Mucosa of descending colon (tissue), 3 donors: ENCODE measurements around the gene C2orf72. TPM values are rescaled to one million over a fixed set of nuclear protein-coding genes. Genes with fewer than 3 reads are reported as not detected.

Experiments
- ATAC-seq: fragments of 200-7000 bp; cut with Tn5 transposase; one replicate; pipeline ENCODE4 v1.9.1; 2020; ENCODE audit warnings: mild to moderate bottlenecking, moderate library complexity
- DNase-seq, 3 donors: peaks; one replicate each; pipeline ENCODE4 v3.0.0-alpha.2; 2020
- H3K36me3 ChIP-seq: fragments of 200-600 bp; one replicate; pipeline ENCODE4 v1.8.0; 2021; ENCODE audit warnings: low read depth, mild to moderate bottlenecking
- H3K4me1 ChIP-seq: fragments of 200-600 bp; one replicate; pipeline ENCODE4 v1.8.0; 2021; ENCODE audit warnings: low read depth, mild to moderate bottlenecking
- H3K4me3 ChIP-seq: fragments of 200-600 bp; one replicate; pipeline ENCODE4 v1.8.0; 2021; ENCODE audit warnings: mild to moderate bottlenecking
- H3K9me3 ChIP-seq: fragments of 200-600 bp; one replicate; pipeline ENCODE4 v1.8.0; 2021; ENCODE audit warnings: mild to moderate bottlenecking
- CTCF ChIP-seq: fragments of 200-600 bp; IDR thresholded peaks from one replicate; pipeline ENCODE4 v1.8.0; 2022; ENCODE audit warnings: antibody characterized with exemption, mild to moderate bottlenecking
- intact Hi-C, 2 donors: fragments of 100-400 bp; cut with DNase I in 1 of 2; cut with micrococcal nuclease in 1 of 2; formaldehyde crosslinking; loops; one replicate each; pipeline versions ENCODE4 v1.11.0 to v1.11.1; 2022; cut with DNase I, micrococcal nuclease
- total RNA-seq, 3 donors: library from RNA; stranded (reverse); fragmentation: NEBNext Ultra II Directional in 2 of 3; extraction: Animal tissue kit (Norgen Biotek cat#: 25700) in 2 of 3; gene quantifications; one replicate each; pipeline versions ENCODE4 v1.2.1 to v1.2.4, GENCODE V29; 2021 to 2023
- donor health status: DM: no; HTN: no; CAD: no; lungs with moderate emphysema.
- donor health status: DM: no; HTN: no; CAD: no.
- donor health status: DM: no; HTN: yes; CAD: no.

Gene C2orf72
- total RNA-seq, 3 donors from 2014 or later = 13.7 to 67.6 (median 32.6) TPM

GRCh38 chr2:231047274-231047922 is 10.1 kb downstream of the C2orf72 start:
- Histone ChIP-seq H3K4me3 (no peak overlapping the region), H3K4me1 (peaks cover 29% of the 10 kb centered on the region), H3K9me3 (no peaks in the 10 kb centered on the region), H3K36me3 (no peaks in the 10 kb centered on the region)
- intact Hi-C loops = no loop called here
- ATAC-seq (no peak), DNase-seq (peak in 1 of 3 donors; percentile 38)
- no peak for TF ChIP-seq CTCF

DNA sequence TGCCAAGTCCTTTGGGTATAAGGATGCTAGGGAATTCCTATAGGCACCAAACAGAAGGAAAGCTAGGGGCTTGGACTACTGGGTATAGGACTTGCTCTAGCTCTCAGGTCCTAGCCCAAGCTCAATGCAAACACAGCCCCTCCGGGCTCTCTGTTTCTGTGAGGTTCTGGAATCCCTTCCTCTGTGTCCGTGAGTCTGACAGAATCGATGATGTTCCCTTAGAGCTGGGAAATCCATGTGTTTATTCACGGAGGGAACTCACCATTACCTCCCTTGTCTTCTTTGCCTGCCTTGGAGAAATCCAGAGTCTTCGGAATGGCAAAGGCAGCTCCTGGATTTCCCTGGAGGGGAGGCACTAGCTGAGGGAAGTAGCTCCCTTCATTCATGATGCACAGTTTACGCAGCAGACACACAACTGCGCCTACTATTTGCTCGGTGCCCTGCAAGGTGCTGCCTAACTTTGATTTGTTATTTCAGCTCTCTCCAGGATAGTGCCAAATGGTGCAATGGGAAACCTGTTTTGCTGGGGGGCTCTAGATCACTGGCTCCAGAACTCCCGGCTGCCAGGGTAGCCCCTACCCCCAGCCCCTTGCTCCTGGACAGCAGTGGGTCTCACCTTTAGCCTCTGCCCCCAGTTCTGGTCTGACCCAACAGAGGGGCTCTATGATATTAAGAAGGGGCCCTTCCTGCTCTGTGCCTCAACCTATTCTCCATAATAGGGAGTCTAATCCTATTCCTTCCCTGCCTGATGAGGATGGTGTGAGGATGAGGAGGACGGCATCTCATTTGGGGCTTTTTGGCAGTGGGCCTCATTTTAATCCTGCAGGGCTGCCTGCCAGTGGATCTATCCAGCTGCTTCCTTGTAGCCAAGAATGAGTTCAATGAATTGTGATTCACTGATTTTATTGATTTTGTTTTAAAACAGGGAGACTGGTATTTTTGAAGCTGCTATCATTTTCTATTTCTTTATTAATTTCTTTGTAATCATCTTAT is 10.9 kb downstream of the C2orf72 start:
- Histone ChIP-seq H3K36me3 (no peaks in the 10 kb centered on the region), H3K4me3 (no peak overlapping the region), H3K4me1 (peaks cover 29% of the 10 kb centered on the region), H3K9me3 (no peaks in the 10 kb centered on the region)
- intact Hi-C loops = no loop called here
- DNase-seq (peak in 1 of 3 donors; percentile 32), ATAC-seq (no peak)
- no peak for TF ChIP-seq CTCF

DNA sequence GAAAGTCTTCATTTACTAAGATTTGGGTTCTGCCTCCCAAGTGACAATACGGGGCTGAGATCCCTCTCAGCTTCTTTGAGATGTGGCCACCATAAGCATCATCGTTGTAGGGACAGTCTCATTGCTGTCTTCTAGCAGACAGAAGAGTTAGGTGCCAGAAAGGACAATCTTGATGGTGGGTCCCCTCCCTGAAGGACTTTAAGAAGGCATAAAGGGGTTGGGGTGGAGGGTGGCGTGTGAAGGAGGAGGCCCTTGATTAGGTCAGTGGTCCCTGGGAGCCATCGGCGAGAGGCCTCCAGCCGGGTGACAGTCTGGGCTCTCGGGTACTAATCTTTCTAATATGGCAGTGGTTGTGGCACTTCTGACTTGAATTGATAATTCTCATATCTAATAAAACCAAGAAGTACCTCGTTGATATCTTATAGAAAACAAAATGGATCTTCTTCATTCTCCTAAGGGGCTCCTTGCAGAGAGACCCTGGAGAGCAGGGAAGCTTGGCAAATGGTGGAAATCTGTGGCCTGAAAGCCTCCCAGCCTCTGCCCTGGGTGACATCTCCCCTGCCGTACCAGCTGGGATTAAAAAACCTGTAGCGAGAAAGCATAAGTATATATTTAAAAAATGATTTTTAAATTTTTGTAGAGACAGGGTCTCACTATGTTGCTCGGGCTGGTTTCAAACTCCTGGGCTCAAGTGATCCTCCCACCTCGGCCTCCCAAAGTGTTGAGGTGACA is 12.1 kb downstream of the C2orf72 start:
- no peaks in the 10 kb centered on the region for H3K36me3 ChIP-seq
- no peaks in the 10 kb centered on the region for H3K9me3 ChIP-seq
- TF ChIP-seq CTCF = no peak
- H3K4me1 ChIP-seq = peaks cover 29% of the 10 kb centered on the region
- ATAC-seq (no peak), DNase-seq (peak in 1 of 3 donors; percentile 38)
- no peak overlapping the region for H3K4me3 ChIP-seq
- intact Hi-C loops = no loop called here

- Histone ChIP-seq H3K36me3 (no peaks in the 10 kb centered on the region), H3K4me1 (peaks cover 29% of the 10 kb centered on the region), H3K9me3 (no peaks in the 10 kb centered on the region), H3K4me3 (no peak overlapping the region)
- DNase-seq (peak; percentile 84 to 87 (median 84)), ATAC-seq (peak; percentile 88)
- intact Hi-C loops = no loop called here
- no peak for TF ChIP-seq CTCF
Observed at GRCh38 chr2:231050018-231050901, 12.9 kb downstream of the C2orf72 start.

DNA sequence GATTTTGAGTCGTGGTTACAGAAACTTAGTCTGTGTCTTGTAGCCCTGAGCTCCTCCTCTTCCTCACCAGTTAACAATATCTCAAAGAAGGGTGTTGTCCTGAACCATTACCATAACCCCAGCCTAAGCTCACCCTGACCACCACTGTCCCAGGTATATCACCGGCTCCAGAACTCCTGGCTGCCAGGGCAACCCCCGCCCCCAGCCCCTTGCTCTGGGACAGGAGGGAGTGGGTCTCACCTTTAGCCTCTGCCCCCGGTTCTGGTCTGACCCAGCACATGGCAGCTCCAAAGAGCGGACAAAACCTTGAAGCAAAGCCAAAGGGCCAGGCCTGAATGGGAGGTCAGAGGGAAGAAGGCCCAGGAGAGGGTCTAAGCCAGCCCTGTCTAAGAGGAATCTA is 13.8 kb downstream of the C2orf72 start:
- DNase-seq (peak in 2 of 3 donors; percentile 45 to 54), ATAC-seq (no peak)
- no peak overlapping the region for H3K4me3 ChIP-seq
- no peak for TF ChIP-seq CTCF
- H3K4me1 ChIP-seq = peaks cover 29% of the 10 kb centered on the region
- H3K36me3 ChIP-seq = no peaks in the 10 kb centered on the region
- intact Hi-C loops = no loop called here
- H3K9me3 ChIP-seq = no peaks in the 10 kb centered on the region
